ENCODE data around the gene PPCDC. TPM values are rescaled to one million over a fixed set of nuclear protein-coding genes. Genes with fewer than 3 reads are reported as not detected.

Gene PPCDC
- total RNA-seq, 3 donors from 2014 or later = 12.4 to 18.9 (median 18.2) TPM

DNA sequence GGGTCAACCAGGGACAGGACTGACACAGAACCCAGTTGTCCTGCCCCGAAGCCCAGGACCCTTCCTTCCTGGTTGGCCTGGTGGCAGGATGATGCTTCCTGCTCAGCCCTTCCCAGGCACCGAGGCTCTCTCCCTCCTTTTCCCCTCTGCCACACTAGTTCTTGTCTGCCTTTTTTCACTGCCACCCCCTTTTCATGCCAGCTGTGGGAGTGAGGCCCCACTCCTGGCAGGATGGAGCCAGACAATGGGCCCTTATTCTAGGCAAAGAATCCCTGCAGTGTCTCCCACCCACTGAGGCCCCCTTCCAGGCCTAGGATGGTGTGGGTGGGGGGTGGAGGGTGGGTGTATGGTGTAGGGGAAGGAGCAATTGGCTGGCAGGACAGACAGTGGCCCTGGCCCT is 29.2 kb upstream of the PPCDC start:
- H3K36me3 ChIP-seq (ENCODE audit: low read depth) = no peaks in the 10 kb centered on the region
- H3K9me3 ChIP-seq = no peaks in the 10 kb centered on the region
- peaks cover 8% of the 10 kb centered on the region for H3K4me1 ChIP-seq (ENCODE audit: low read depth)
- ATAC-seq (no peak), DNase-seq (no peak)
- intact Hi-C loops (cut with DNase I, micrococcal nuclease) = no loop called here
- no peak overlapping the region for H3K4me3 ChIP-seq
- no peak for TF ChIP-seq CTCF (IDR thresholded peaks at IDR 0.05)

- intact Hi-C loops (cut with DNase I, micrococcal nuclease) = no loop called here
- no peak for TF ChIP-seq CTCF (IDR thresholded peaks at IDR 0.05)
- Histone ChIP-seq H3K4me3 (no peak overlapping the region), H3K4me1 (ENCODE audit: low read depth) (peaks cover 8% of the 10 kb centered on the region), H3K36me3 (ENCODE audit: low read depth) (no peaks in the 10 kb centered on the region), H3K9me3 (no peaks in the 10 kb centered on the region)
- ATAC-seq (no peak), DNase-seq (no peak)
Observed at GRCh38 chr15:74994685-74995084, 28.7 kb upstream of the PPCDC start.

DNA sequence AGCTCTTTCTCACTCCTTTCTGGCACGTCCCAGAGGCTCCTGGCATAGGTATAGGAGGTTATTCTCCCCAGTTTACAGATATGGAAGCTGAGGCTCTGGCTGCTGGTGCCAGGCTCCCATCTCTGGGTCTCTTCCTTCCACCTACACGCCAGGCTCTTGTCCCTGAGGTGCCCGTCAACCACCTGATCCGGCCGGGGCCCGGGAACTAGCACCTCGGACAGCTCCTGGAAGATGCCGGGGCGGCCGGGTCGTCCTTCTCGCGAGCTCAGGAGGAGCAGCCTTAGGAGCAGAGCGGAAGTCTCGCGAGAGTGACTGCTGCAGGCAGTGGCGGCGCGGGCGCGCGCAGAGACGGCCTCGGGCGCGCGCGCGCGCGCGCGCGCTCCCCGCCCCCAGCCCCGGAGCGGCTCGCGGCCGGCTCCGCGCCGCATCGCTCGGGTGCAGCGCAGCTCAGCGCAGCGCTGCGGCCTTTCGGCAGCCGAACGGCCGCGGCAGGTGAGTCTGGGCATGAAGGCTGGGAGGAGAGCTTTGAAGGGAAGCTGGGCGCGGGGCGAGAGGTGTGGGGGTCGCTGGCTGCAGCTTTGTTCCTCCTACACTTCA is 28.1 kb upstream of the PPCDC start, which contains the start of gene SCAMP5:
SCAMP5 (plus strand) TSS at position 382 of the 597 bp plus-strand sequence. CDS start 16,277 bp downstream, outside the sequence.
- DNase-seq (peak; percentile 93 to 98 (median 95)), ATAC-seq (peak; percentile 98)
- Histone ChIP-seq H3K4me1 (ENCODE audit: low read depth) (peaks cover 11% of the 10 kb centered on the region), H3K36me3 (ENCODE audit: low read depth) (no peaks in the 10 kb centered on the region), H3K9me3 (no peaks in the 10 kb centered on the region), H3K4me3 (peak within 1 kb of the TSS; percentile 30)
- intact Hi-C loops (cut with DNase I, micrococcal nuclease) = no loop called here
- TF ChIP-seq CTCF (IDR thresholded peaks at IDR 0.05) = no peak

DNA sequence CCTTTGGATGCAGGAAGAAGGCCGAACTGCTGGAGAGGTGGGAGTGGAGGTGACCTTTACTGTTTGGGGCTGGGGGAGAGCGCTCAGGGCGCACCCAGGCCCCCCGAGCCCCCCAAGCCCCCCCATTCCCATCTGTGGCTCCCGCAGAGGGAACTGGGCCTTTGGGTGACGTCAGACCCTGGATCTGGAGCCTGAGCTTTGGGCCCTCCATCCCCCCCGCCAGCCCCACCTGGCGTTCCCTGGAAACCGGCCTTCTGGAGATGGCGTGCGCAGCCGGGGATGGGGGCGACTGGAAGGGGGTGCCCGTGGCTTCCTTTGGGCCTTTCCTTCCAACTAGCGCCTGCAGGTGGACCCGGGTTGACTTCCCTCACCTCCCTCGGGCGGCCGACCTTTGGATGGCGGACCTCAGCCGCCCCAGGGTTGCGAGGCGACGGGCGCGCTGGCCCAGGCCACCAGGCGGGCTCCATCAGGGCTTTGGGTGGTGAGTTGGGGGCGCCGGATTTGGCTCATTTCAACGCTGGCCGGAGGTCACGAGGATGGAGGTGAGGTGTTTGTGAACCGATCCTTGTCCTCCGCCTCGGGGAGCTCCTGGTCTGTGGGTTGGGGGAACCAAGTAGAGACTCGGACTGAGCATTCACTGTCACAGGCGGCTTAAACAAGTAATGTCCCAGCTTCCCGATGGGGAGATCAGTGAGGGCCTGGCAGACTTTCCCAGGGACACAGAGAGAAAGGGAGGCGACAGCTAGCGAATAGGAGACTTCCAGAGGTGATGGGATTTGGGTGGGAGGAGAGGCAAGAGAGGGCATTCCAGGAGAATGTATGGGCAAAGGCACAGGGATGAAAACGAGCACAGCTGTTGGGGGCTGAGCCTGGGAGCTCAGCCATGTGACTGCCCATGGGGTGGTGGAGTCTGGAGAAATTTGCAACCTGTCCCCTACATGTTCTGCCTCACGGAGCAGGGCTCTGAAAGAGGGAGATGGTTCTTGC is 27.3 kb upstream of the PPCDC start:
- peaks cover 12% of the 10 kb centered on the region for H3K4me1 ChIP-seq (ENCODE audit: low read depth)
- no peaks in the 10 kb centered on the region for H3K36me3 ChIP-seq (ENCODE audit: low read depth)
- H3K4me3 ChIP-seq = peak overlapping the region; percentile 30
- TF ChIP-seq CTCF (IDR thresholded peaks at IDR 0.05) = no peak
- DNase-seq (peak in 2 of 3 donors; percentile 22 to 41), ATAC-seq (no peak)
- intact Hi-C loops (cut with DNase I, micrococcal nuclease) = no loop called here
- no peaks in the 10 kb centered on the region for H3K9me3 ChIP-seq

DNA sequence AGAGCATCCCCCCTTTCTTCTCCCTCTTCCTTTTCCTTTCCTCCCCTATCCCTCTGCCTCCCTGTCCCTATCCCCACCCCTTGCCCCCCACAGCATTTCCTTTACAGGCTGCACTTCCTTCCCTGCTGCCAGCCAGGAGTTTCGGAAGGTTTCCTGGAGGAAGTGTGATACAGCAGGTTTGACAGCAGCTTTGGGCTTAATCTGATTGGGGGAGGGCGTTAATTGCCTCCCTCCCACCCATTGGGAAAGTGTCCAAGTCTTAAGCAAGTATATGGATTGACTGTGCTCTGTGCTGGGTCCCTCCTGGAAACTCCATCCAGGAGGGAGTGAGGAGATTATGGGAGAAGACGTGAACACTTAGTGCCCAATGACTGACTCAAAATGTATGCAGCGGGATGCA is 26.2 kb upstream of the PPCDC start:
- DNase-seq (no peak), ATAC-seq (peak; percentile 12)
- Histone ChIP-seq H3K9me3 (no peaks in the 10 kb centered on the region), H3K4me3 (no peak overlapping the region), H3K4me1 (ENCODE audit: low read depth) (peaks cover 12% of the 10 kb centered on the region), H3K36me3 (ENCODE audit: low read depth) (no peaks in the 10 kb centered on the region)
- TF ChIP-seq CTCF (IDR thresholded peaks at IDR 0.05) = no peak
- intact Hi-C loops (cut with DNase I, micrococcal nuclease) = no loop called here

Data from mucosa of descending colon (tissue), 3 donors.